Calu3 (cell line): Measurements from ENCODE around the gene SMAD9. TPM values are rescaled to one million over a fixed set of nuclear protein-coding genes. Genes with fewer than 3 reads are reported as not detected.

Experiments used
- BruUV-seq: library from RNA; stranded (reverse); fragments of 400-500 nt; replicated peaks from 2 replicates; lab custom pipeline; 2021; lab: Mats Ljungman, UMichigan
- CTCF ChIA-PET: fragments of 300-600 bp; sonication (Branson Sonifier 250); formaldehyde crosslinking; loops from one replicate; lab custom pipeline; 2022; ENCODE audit warnings: antibody characterized with exemption; lab: Charles Lee
- DNase-seq: peaks from one replicate; pipeline ENCODE4 v3.0.0; 2022
- H3K27ac Mint-ChIP-seq: one replicate; pipeline ENCODE4 v1.8.0; 2022; ENCODE audit warnings: mixed read lengths; ENCODE audit not compliant: unreplicated experiment
- H3K27me3 Mint-ChIP-seq: one replicate; pipeline ENCODE4 v1.8.0; 2022; ENCODE audit warnings: mixed read lengths; ENCODE audit not compliant: unreplicated experiment
- H3K36me3 Mint-ChIP-seq: one replicate; pipeline ENCODE4 v1.8.0; 2022; ENCODE audit warnings: mild to moderate bottlenecking, moderate library complexity, mixed read lengths; ENCODE audit not compliant: insufficient read depth, unreplicated experiment
- H3K4me1 Mint-ChIP-seq: one replicate; pipeline ENCODE4 v1.8.0; 2022; ENCODE audit warnings: mild to moderate bottlenecking, low read depth, mixed read lengths; ENCODE audit not compliant: unreplicated experiment
- H3K4me3 Mint-ChIP-seq: one replicate; pipeline ENCODE4 v1.8.0; 2022; ENCODE audit warnings: mild to moderate bottlenecking, low read depth, moderate library complexity, mixed read lengths; ENCODE audit not compliant: unreplicated experiment
- H3K9me3 Mint-ChIP-seq: one replicate; pipeline ENCODE4 v1.8.0; 2022; ENCODE audit warnings: low read depth, mixed read lengths; ENCODE audit not compliant: unreplicated experiment
- intact Hi-C: fragments of 100-400 bp; cut with micrococcal nuclease; formaldehyde crosslinking; loops from one replicate; pipeline ENCODE4 v1.10.0; 2022; ENCODE audit not compliant: unreplicated experiment
- total RNA-seq: library from RNA; stranded (reverse); gene quantifications from 2 replicates; pipeline ENCODE4 v1.2.3, GENCODE V29; 2022
- TF ChIP-seq, protein P1 (sequence below): fragments of 200-600 bp; IDR thresholded peaks from one replicate; pipeline ENCODE4 v1.8.0; 2022; ENCODE audit warnings: antibody characterized with exemption; ENCODE audit not compliant: unreplicated experiment

The SMAD9 gene
- total RNA-seq, 1 experiment from 2014 or later = 1.8 TPM

DNA sequence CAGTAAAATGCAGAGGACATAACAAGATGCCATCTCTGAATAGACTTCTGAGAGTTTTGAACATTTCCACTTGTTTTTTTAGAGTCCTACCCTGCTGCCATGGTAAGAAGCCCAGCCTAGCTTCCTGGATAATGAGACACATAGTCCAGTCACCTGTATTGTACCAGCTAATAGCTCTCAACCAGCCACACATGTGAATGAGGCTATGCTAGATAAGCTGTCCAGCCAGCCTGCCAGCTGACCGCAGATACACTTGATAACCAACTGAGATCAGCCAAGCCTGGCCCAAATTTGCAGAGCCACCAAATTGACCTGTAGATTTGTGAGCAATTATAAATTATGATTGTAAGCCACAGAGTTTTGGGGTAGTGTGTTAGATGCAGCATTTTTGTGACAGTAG lies 90.3 kb downstream of the SMAD9 start:
- no peaks in the 10 kb centered on the region for H3K27me3 Mint-ChIP-seq
- H3K27ac Mint-ChIP-seq = no peak overlapping the region
- CTCF ChIA-PET = no interaction called here
- peaks cover 5% of the 10 kb centered on the region for H3K36me3 Mint-ChIP-seq
- no peaks in the 10 kb centered on the region for H3K9me3 Mint-ChIP-seq
- no peak overlapping the region for H3K4me3 Mint-ChIP-seq
- intact Hi-C loops = loop anchor here (10.0 kb wide), 1 partner anchor 375 kb away; no protein-coding TSS in a partner anchor
- DNase-seq = no peak
- BruUV-seq = no TSS peak
- H3K4me1 Mint-ChIP-seq = no peaks in the 10 kb centered on the region
- TF ChIP-seq, protein P1, sequence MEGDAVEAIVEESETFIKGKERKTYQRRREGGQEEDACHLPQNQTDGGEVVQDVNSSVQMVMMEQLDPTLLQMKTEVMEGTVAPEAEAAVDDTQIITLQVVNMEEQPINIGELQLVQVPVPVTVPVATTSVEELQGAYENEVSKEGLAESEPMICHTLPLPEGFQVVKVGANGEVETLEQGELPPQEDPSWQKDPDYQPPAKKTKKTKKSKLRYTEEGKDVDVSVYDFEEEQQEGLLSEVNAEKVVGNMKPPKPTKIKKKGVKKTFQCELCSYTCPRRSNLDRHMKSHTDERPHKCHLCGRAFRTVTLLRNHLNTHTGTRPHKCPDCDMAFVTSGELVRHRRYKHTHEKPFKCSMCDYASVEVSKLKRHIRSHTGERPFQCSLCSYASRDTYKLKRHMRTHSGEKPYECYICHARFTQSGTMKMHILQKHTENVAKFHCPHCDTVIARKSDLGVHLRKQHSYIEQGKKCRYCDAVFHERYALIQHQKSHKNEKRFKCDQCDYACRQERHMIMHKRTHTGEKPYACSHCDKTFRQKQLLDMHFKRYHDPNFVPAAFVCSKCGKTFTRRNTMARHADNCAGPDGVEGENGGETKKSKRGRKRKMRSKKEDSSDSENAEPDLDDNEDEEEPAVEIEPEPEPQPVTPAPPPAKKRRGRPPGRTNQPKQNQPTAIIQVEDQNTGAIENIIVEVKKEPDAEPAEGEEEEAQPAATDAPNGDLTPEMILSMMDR = no peak

DNA sequence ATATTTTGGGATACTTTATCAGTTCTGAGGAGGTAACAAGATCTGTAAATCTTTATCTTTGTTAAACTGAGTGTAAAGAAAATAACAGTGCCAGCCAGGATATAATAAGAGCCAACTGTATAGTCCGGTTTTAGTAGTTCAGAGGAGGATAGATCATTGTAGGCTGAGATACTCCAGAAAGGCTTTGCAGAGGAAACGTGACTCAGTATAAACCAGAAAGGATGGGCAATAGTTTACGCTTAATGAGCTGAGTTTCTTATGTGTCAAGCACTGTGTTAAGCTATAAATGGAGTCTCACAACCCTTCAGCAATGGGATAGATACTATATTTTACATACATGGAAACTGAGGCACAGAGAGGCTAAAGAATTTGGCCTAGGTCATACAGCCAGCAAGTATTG lies 97.3 kb downstream of the SMAD9 start:
- BruUV-seq = TSS peak; percentile 18
- TF ChIP-seq, protein P1 = no peak
- Mint-ChIP-seq H3K9me3 (no peaks in the 10 kb centered on the region), H3K27me3 (no peaks in the 10 kb centered on the region), H3K36me3 (peaks cover 20% of the 10 kb centered on the region), H3K27ac (no peak overlapping the region), H3K4me3 (no peak overlapping the region), H3K4me1 (peaks cover 13% of the 10 kb centered on the region)
- no peak for DNase-seq
- CTCF ChIA-PET = no interaction called here
- intact Hi-C loops = loop anchor here (10.0 kb wide), 1 partner anchor 368 kb away; no protein-coding TSS in a partner anchor

DNA sequence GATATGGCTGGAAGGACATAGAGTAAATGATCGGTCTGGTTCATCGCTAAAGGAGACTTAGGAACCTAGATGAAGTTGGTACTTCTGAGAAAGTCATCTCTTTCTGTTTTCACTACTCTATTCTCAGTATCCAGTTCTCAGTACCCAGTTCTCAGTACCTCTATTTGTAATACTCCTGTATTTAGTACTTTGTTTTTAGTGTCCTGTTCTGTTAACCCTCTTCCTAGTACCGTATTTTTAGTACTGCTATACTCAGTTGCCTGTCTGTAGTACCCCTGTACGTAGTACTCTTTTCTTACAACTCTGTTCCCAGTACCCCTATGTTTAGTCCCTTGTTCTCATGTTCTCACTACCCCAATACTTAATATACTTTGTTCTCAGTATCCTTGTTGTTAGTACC lies 99.8 kb downstream of the SMAD9 start:
- H3K4me3 Mint-ChIP-seq = peak overlapping the region; percentile 93
- H3K27me3 Mint-ChIP-seq = no peaks in the 10 kb centered on the region
- DNase-seq = no peak
- CTCF ChIA-PET = no interaction called here
- TF ChIP-seq, protein P1 = no peak
- intact Hi-C loops = loop anchor here (10.0 kb wide), 1 partner anchor 365 kb away; no protein-coding TSS in a partner anchor
- BruUV-seq = no TSS peak
- peaks cover 13% of the 10 kb centered on the region for H3K4me1 Mint-ChIP-seq
- H3K36me3 Mint-ChIP-seq = peaks cover 20% of the 10 kb centered on the region
- no peaks in the 10 kb centered on the region for H3K9me3 Mint-ChIP-seq
- H3K27ac Mint-ChIP-seq = peak overlapping the region; percentile 61

DNA sequence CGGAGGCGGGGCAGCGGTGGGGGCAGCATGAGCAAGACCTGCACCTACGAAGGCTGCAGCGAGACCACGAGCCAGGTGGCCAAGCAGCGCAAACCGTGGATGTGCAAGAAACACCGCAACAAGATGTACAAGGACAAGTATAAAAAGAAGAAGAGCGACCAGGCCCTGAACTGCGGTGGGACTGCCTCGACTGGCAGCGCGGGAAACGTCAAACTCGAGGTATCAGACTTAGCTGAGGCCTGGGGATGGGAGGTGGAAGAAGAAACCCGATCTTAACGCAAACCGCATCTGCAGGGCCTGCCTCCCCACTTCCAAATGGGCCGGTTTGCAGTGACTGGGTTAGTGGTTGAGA lies 100.3 kb downstream of the SMAD9 start:
- DNase-seq = no peak
- no TSS peak for BruUV-seq
- Mint-ChIP-seq H3K27me3 (no peaks in the 10 kb centered on the region), H3K4me1 (peaks cover 17% of the 10 kb centered on the region), H3K9me3 (no peaks in the 10 kb centered on the region), H3K4me3 (peak overlapping the region; percentile 93), H3K36me3 (peaks cover 20% of the 10 kb centered on the region), H3K27ac (peak overlapping the region; percentile 61)
- intact Hi-C loops = loop anchor here (5.0 to 10.0 kb wide), 2 partner anchors 57 to 365 kb away; no protein-coding TSS in a partner anchor
- CTCF ChIA-PET = no interaction called here
- TF ChIP-seq, protein P1 = no peak
